Endothelial cell of umbilical vein (primary cell): ENCODE measurements around the gene PITPNB. TPM values are rescaled to one million over a fixed set of nuclear protein-coding genes. Genes with fewer than 3 reads are reported as not detected.

Experiments
- BruUV-seq: library from RNA; stranded (reverse); fragments of 400-500 nt; replicated peaks from 2 replicates; lab custom pipeline; 2021; lab: Mats Ljungman, UMichigan
- CTCF ChIA-PET: fragments of 300-600, 350-600 bp; sonication (Branson Sonifier 250); formaldehyde crosslinking; loops from one replicate; lab custom pipeline; 2021; ENCODE audit warnings: antibody characterized with exemption, inconsistent platforms; lab: Charles Lee
- POLR2A ChIA-PET: fragments of 300-600, 350-600 bp; sonication (Branson Sonifier 250); formaldehyde crosslinking; loops from one replicate; lab custom pipeline; 2021; ENCODE audit warnings: antibody characterized with exemption, inconsistent platforms; lab: Charles Lee
- DNase-seq: peaks from one replicate; pipeline ENCODE4 v3.0.0-alpha.2; 2011; ENCODE audit warnings: low read depth, low spot score
- FAIRE-seq: peaks from 2 replicates; lab custom pipeline; 2011; peaks lifted over from hg19 to GRCh38; lab: Jason Lieb, UNC
- H2AFZ ChIP-seq: 2 replicates; pipeline ENCODE4 v1.6.0; 2012; ENCODE audit warnings: low read depth, low read length, control low read depth, inconsistent platforms
- H3K27ac ChIP-seq: 2 replicates; pipeline ENCODE4 v1.5.1; 2011; ENCODE audit warnings: low read depth, mild to moderate bottlenecking, control low read depth, low read length, moderate library complexity; ENCODE audit not compliant: insufficient read depth
- H3K27me3 ChIP-seq, 2 experiments: 2 replicates each; pipeline versions ENCODE4 v1.6.0 to v1.6.1; 2011; ENCODE audit warnings: low read length in 2 of 2, mixed read lengths in 1 of 2; ENCODE audit not compliant: control insufficient read depth in 2 of 2, insufficient read depth in 2 of 2
- H3K36me3 ChIP-seq, 2 experiments: 2 replicates in 1 of 2; 3 replicates in 1 of 2; pipeline ENCODE4 v1.5.1; 2011; ENCODE audit warnings: low read length in 2 of 2, mild to moderate bottlenecking in 1 of 2, moderate library complexity in 1 of 2; ENCODE audit not compliant: control insufficient read depth in 2 of 2, insufficient read depth in 2 of 2; ENCODE audit errors: extremely low read depth in 1 of 2
- H3K4me1 ChIP-seq: 3 replicates; pipeline ENCODE4 v1.5.1; 2011; ENCODE audit warnings: mild to moderate bottlenecking, low read length; ENCODE audit not compliant: control insufficient read depth, insufficient read depth; ENCODE audit errors: extremely low read depth
- H3K4me2 ChIP-seq: 2 replicates; pipeline ENCODE4 v1.6.1; 2011; ENCODE audit warnings: low read length, control low read depth, mixed read lengths; ENCODE audit not compliant: insufficient read depth
- H3K4me3 ChIP-seq, 3 experiments: fragments of 200-600 bp in 1 of 3; sonication (generic), shearing (Covaris generic) in 1 of 3; replicated peaks in 1 of 3; 2 replicates each; pipeline ENCODE4 v1.5.1; 2011 to 2016; ENCODE audit warnings: control low read depth in 3 of 3, low read length in 3 of 3, mild to moderate bottlenecking in 2 of 3, inconsistent platforms in 1 of 3, low read depth in 1 of 3, moderate library complexity in 1 of 3; ENCODE audit not compliant: insufficient read depth in 1 of 3
- H3K79me2 ChIP-seq: 2 replicates; pipeline ENCODE4 v1.6.0; 2012; ENCODE audit warnings: low read length, inconsistent platforms; ENCODE audit not compliant: control insufficient read depth, insufficient read depth
- H3K9ac ChIP-seq: replicated peaks from 2 replicates; pipeline ENCODE3; 2011; ENCODE audit warnings: low read length, control low read depth; ENCODE audit not compliant: insufficient read depth; ENCODE audit errors: extremely low read depth
- H3K9me1 ChIP-seq: replicated peaks from 3 replicates; pipeline ENCODE4 v1.6.0; 2011; ENCODE audit warnings: mild to moderate bottlenecking, low read length; ENCODE audit not compliant: control insufficient read depth, insufficient read depth; ENCODE audit errors: extremely low read depth
- H3K9me3 ChIP-seq: replicated peaks from 2 replicates; pipeline ENCODE4 v1.5.1; 2012; ENCODE audit warnings: low read length, inconsistent platforms; ENCODE audit not compliant: control insufficient read depth, insufficient read depth
- H4K20me1 ChIP-seq: replicated peaks from 2 replicates; pipeline ENCODE3; 2011; ENCODE audit warnings: mild to moderate bottlenecking, low read length; ENCODE audit not compliant: control insufficient read depth, insufficient read depth; ENCODE audit errors: extremely low read depth
- EZH2 ChIP-seq: IDR thresholded peaks from 2 replicates; pipeline ENCODE4 v1.6.1; 2012; ENCODE audit warnings: borderline replicate concordance, low read depth, mild to moderate bottlenecking, moderate library complexity, low read length, inconsistent platforms; ENCODE audit not compliant: severe bottlenecking
- FOS ChIP-seq: IDR thresholded peaks from 2 replicates; pipeline ENCODE4 v1.6.1; 2011; ENCODE audit warnings: mild to moderate bottlenecking, low read length, moderate library complexity, borderline replicate concordance; ENCODE audit not compliant: insufficient read depth
- GATA2 ChIP-seq: IDR thresholded peaks from 2 replicates; pipeline ENCODE4 v1.7.0; 2011; ENCODE audit warnings: low read depth, mild to moderate bottlenecking, moderate library complexity, mixed read lengths, low read length; ENCODE audit not compliant: insufficient read length, insufficient read depth
- JUN ChIP-seq: IDR thresholded peaks from 2 replicates; pipeline ENCODE4 v1.6.1; 2011; ENCODE audit warnings: borderline replicate concordance, low read depth; ENCODE audit not compliant: insufficient read length, insufficient read depth
- MYC ChIP-seq: IDR thresholded peaks from one replicate; pipeline ENCODE4 v1.6.1; 2011; ENCODE audit warnings: mild to moderate bottlenecking, low read depth, low read length
- POLR2A ChIP-seq: IDR thresholded peaks from 2 replicates; pipeline ENCODE4 v1.6.1; 2012; ENCODE audit warnings: low read depth, mild to moderate bottlenecking, control low read depth, low read length
- POLR2AphosphoS5 ChIP-seq: IDR thresholded peaks from 2 replicates; pipeline ENCODE4 v1.6.1; 2012; ENCODE audit warnings: low read depth, mild to moderate bottlenecking, control low read depth, low read length, moderate library complexity; ENCODE audit not compliant: insufficient read depth
- dilution Hi-C: fragments of 300-500 bp; cut with MboI; formaldehyde crosslinking; loops from one replicate; pipeline ENCODE4 v1.15.0; 2019; ENCODE audit warnings: low sequenced_read_pairs; ENCODE audit not compliant: extremely low pct_ligation_motif_present
- intact Hi-C: fragments of 100-400 bp; cut with micrococcal nuclease; formaldehyde crosslinking; loops from one replicate; pipeline ENCODE4 v1.10.0; 2022
- polyA plus RNA-seq, 4 experiments: library from polyadenylated mRNA; depleted of rRNA in 3 of 4; stranded (reverse) in 3 of 4; unstranded in 1 of 4; fragments of >200 nt; gene quantifications; 2 replicates each; pipeline versions ENCODE4 v1.2.1 to v1.2.3, GENCODE V29; 2011 to 2012; ENCODE audit warnings: missing spikeins in 1 of 4
- total RNA-seq: library from RNA; stranded (reverse); gene quantifications from 2 replicates; pipeline ENCODE4 v1.2.3, GENCODE V29; 2021
- TF ChIP-seq, protein P1 (sequence below): IDR thresholded peaks from 2 replicates; pipeline ENCODE4 v1.6.1; 2011; ENCODE audit not compliant: insufficient read depth, insufficient read length
- TF ChIP-seq, protein P2 (sequence below), 2 donors: IDR thresholded peaks; 1 replicate in 1 of 2; 2 replicates in 1 of 2; pipeline ENCODE4 v1.5.1; 2011; ENCODE audit warnings: low read length in 2 of 2, mild to moderate bottlenecking in 2 of 2, moderate library complexity in 2 of 2, control low read depth in 1 of 2, inconsistent platforms in 1 of 2, low read depth in 1 of 2; ENCODE audit not compliant: insufficient read depth in 1 of 2; ENCODE audit errors: extremely low read depth in 1 of 2

PITPNB gene
- total and polyA plus RNA-seq, 2 donors (not counting 3 experiments of a cell fraction or from before 2014, with no cell fraction given), result 29.7 to 108 TPM

DNA sequence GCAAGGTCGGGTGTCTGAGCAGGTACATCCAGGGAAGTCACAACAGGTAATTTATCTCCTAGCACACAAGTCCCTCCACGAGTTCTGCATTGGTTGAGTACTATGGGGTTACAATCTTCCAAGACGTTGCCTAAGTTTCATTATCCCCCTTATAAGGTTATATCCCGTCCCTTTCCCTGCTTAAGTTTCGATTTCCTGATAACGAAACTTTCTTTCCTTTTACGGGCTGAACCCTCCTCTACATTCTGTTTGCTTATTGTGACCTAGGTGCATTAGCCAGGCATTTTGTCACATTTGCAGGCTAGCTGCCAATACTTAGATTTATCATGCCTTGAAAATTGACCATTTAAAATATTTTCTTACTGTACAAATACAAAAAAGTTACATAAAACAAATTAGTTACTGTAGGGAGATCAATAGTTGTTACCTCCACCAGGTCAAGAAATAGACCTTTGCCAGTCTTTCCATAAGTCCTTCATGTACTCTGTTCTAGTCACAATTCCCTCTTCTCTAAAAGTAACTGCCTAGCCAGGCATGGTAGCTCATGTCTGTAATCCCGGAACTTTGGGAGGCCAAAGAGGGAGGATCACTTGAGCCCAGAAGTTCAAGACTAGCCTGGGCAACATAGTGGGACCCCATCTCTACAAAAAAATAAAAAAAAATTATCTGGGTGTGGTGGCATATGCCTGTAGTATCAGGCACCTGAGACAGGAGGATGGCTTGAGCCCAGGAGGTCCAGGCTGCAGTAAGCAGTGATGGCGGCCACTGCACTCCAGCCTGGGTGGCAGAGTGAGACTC is 14.3 kb upstream of the PITPNB start:
- H3K36me3 ChIP-seq, result no peaks in the 10 kb centered on the region
- H3K9me1 ChIP-seq, result no peaks in the 10 kb centered on the region
- no peaks in the 10 kb centered on the region for H3K4me1 ChIP-seq
- no TSS peak for BruUV-seq
- FAIRE-seq, result no peak
- intact Hi-C loops, result no loop called here
- dilution Hi-C loops, result no loop called here
- no peak overlapping the region for H3K4me2 ChIP-seq
- no peak overlapping the region for H2AFZ ChIP-seq
- no peak overlapping the region for H3K4me3 ChIP-seq
- no peaks in the 10 kb centered on the region for H3K27me3 ChIP-seq
- no peaks in the 10 kb centered on the region for H3K79me2 ChIP-seq
- DNase-seq, result no peak
- TF ChIP-seq MYC (no peak), GATA2 (no peak), POLR2A (no peak), JUN (no peak), EZH2 (no peak), FOS (no peak), POLR2AphosphoS5 (no peak)
- TF ChIP-seq, protein P1, sequence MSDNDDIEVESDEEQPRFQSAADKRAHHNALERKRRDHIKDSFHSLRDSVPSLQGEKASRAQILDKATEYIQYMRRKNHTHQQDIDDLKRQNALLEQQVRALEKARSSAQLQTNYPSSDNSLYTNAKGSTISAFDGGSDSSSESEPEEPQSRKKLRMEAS, result no peak
- TF ChIP-seq, protein P2, sequence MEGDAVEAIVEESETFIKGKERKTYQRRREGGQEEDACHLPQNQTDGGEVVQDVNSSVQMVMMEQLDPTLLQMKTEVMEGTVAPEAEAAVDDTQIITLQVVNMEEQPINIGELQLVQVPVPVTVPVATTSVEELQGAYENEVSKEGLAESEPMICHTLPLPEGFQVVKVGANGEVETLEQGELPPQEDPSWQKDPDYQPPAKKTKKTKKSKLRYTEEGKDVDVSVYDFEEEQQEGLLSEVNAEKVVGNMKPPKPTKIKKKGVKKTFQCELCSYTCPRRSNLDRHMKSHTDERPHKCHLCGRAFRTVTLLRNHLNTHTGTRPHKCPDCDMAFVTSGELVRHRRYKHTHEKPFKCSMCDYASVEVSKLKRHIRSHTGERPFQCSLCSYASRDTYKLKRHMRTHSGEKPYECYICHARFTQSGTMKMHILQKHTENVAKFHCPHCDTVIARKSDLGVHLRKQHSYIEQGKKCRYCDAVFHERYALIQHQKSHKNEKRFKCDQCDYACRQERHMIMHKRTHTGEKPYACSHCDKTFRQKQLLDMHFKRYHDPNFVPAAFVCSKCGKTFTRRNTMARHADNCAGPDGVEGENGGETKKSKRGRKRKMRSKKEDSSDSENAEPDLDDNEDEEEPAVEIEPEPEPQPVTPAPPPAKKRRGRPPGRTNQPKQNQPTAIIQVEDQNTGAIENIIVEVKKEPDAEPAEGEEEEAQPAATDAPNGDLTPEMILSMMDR (IDR thresholded peaks at IDR 0.05; ENCODE audit: extremely low read depth in 1 of 2, insufficient read depth in 1 of 2, low read depth in 1 of 2, low read length in 2 of 2), result no peak
- no peak overlapping the region for H3K9ac ChIP-seq
- CTCF ChIA-PET, result no interaction called here
- H3K27ac ChIP-seq, result no peak overlapping the region
- no peaks in the 10 kb centered on the region for H4K20me1 ChIP-seq
- POLR2A ChIA-PET, result no interaction called here
- H3K9me3 ChIP-seq, result no peaks in the 10 kb centered on the region
